H1 (cell line): ENCODE measurements around the gene NR1H2. TPM values are rescaled to one million over a fixed set of nuclear protein-coding genes. Genes with fewer than 3 reads are reported as not detected.

Source experiments
- CTCF ChIA-PET: fragments of 300-600 bp; sonication (Branson Sonifier 250); formaldehyde crosslinking; loops from one replicate; lab custom pipeline; 2021; ENCODE audit not compliant: partially characterized antibody; lab: Charles Lee
- POLR2A ChIA-PET: fragments of 300-600 bp; sonication (Branson Sonifier 250); formaldehyde crosslinking; loops from one replicate; lab custom pipeline; 2021; ENCODE audit warnings: inconsistent platforms; ENCODE audit not compliant: partially characterized antibody; lab: Charles Lee
- DNase-seq, 2 experiments: peaks; one replicate each; pipeline versions ENCODE4 v3.0.0 to v3.0.0-alpha.2; 2010 to 2022; ENCODE audit warnings: low spot score in 2 of 2, low read depth in 1 of 2, mixed read lengths in 1 of 2
- FAIRE-seq: peaks from 2 replicates; lab custom pipeline; 2011; peaks lifted over from hg19 to GRCh38; lab: Jason Lieb, UNC
- H2AFZ ChIP-seq: 2 replicates; pipeline ENCODE4 v1.8.1; 2012; ENCODE audit warnings: low read length, inconsistent platforms
- H2AK5ac ChIP-seq: 2 replicates; pipeline ENCODE4 v1.6.1; 2013; ENCODE audit warnings: low read depth, low read length
- H2BK120ac ChIP-seq: replicated peaks from 2 replicates; pipeline ENCODE3; 2013; ENCODE audit warnings: low read depth, low read length, inconsistent platforms
- H2BK12ac ChIP-seq: 2 replicates; pipeline ENCODE4 v1.6.1; 2013; ENCODE audit warnings: low read depth, low read length
- H2BK15ac ChIP-seq: 2 replicates; pipeline ENCODE4 v1.6.1; 2013; ENCODE audit warnings: low read length
- H2BK20ac ChIP-seq: 2 replicates; pipeline ENCODE4 v1.6.1; 2013; ENCODE audit warnings: low read length
- H2BK5ac ChIP-seq: 2 replicates; pipeline ENCODE4 v1.6.1; 2013; ENCODE audit warnings: low read depth, low read length
- H3K14ac ChIP-seq: 2 replicates; pipeline ENCODE4 v1.6.1; 2013; ENCODE audit warnings: inconsistent platforms; ENCODE audit not compliant: insufficient read length
- H3K18ac ChIP-seq: 2 replicates; pipeline ENCODE4 v1.6.1; 2013; ENCODE audit warnings: low read length; ENCODE audit errors: extremely low read depth
- H3K23ac ChIP-seq: 2 replicates; pipeline ENCODE4 v1.6.1; 2013; ENCODE audit warnings: inconsistent platforms; ENCODE audit not compliant: insufficient read length
- H3K23me2 ChIP-seq: 2 replicates; pipeline ENCODE4 v1.6.1; 2013; ENCODE audit warnings: low read depth, low read length
- H3K27ac ChIP-seq: 2 replicates; pipeline ENCODE4 v1.6.1; 2011; ENCODE audit warnings: low read depth, low read length, inconsistent platforms
- H3K27me3 ChIP-seq, 4 experiments: replicated peaks in 1 of 4; 1 replicate in 1 of 4; 2 replicates in 3 of 4; pipeline versions ENCODE4 v1.6.1 to v1.8.1; 2011 to 2013; ENCODE audit warnings: low read length in 3 of 4, mild to moderate bottlenecking in 3 of 4, inconsistent platforms in 2 of 4, mixed read lengths in 2 of 4, moderate library complexity in 1 of 4; ENCODE audit not compliant: control insufficient read depth in 3 of 4, insufficient read depth in 3 of 4; ENCODE audit errors: extremely low read depth in 1 of 4
- H3K36me3 ChIP-seq, 4 experiments: 2 replicates each; pipeline versions ENCODE4 v1.6.1 to v1.8.1; 2011 to 2013; ENCODE audit warnings: mild to moderate bottlenecking in 4 of 4, low read length in 3 of 4, moderate library complexity in 2 of 4, control low read depth in 1 of 4, inconsistent platforms in 1 of 4; ENCODE audit not compliant: insufficient read depth in 4 of 4, control insufficient read depth in 2 of 4
- H3K4ac ChIP-seq: replicated peaks from 2 replicates; pipeline ENCODE3; 2013; ENCODE audit warnings: low read length, low read depth, mixed read lengths, inconsistent platforms; ENCODE audit not compliant: insufficient read length
- H3K4me1 ChIP-seq, 4 experiments: replicated peaks in 1 of 4; 1 replicate in 1 of 4; 2 replicates in 3 of 4; pipeline versions ENCODE4 v1.6.1 to v1.8.1; 2011 to 2013; ENCODE audit warnings: low read length in 3 of 4, inconsistent platforms in 2 of 4, mixed read lengths in 1 of 4; ENCODE audit not compliant: insufficient read depth in 4 of 4, control insufficient read depth in 3 of 4
- H3K4me2 ChIP-seq, 2 experiments: 2 replicates each; pipeline versions ENCODE4 v1.6.1 to v1.8.1; 2011 to 2013; ENCODE audit warnings: low read depth in 2 of 2, low read length in 2 of 2, control low read depth in 1 of 2, inconsistent platforms in 1 of 2, mild to moderate bottlenecking in 1 of 2; ENCODE audit not compliant: insufficient read depth in 1 of 2
- H3K4me3 ChIP-seq, 4 experiments: fragments of 200-600, 300-600 bp in 1 of 4; sonication (generic), shearing (Covaris generic), sonication (Bioruptor Twin) in 1 of 4; 2 replicates each; pipeline versions ENCODE4 v1.5.1 to v1.8.1; 2011 to 2016; ENCODE audit warnings: low read length in 4 of 4, low read depth in 3 of 4, control low read depth in 2 of 4, inconsistent platforms in 2 of 4, mild to moderate bottlenecking in 2 of 4, mixed read lengths in 1 of 4, moderate library complexity in 1 of 4; ENCODE audit not compliant: insufficient read depth in 2 of 4; ENCODE audit errors: extremely low read depth in 1 of 4
- H3K56ac ChIP-seq: replicated peaks from 2 replicates; pipeline ENCODE3; 2013; ENCODE audit warnings: low read depth, mild to moderate bottlenecking, mixed read lengths, low read length, inconsistent platforms; ENCODE audit not compliant: insufficient read length
- H3K79me1 ChIP-seq: 2 replicates; pipeline ENCODE4 v1.6.1; 2013; ENCODE audit warnings: low read depth, low read length, control low read depth
- H3K79me2 ChIP-seq, 2 experiments: 2 replicates each; pipeline versions ENCODE4 v1.6.1 to v1.8.1; 2012 to 2013; ENCODE audit warnings: low read length in 2 of 2, mild to moderate bottlenecking in 2 of 2, inconsistent platforms in 1 of 2; ENCODE audit not compliant: insufficient read depth in 2 of 2, control insufficient read depth in 1 of 2
- H3K9ac ChIP-seq, 4 experiments: replicated peaks in 1 of 4; 1 replicate in 1 of 4; 2 replicates in 3 of 4; pipeline versions ENCODE4 v1.6.1 to v1.8.1; 2011 to 2013; ENCODE audit warnings: low read depth in 3 of 4, low read length in 3 of 4, control low read depth in 2 of 4, mild to moderate bottlenecking in 2 of 4, moderate library complexity in 2 of 4, inconsistent platforms in 1 of 4; ENCODE audit errors: extremely low read depth in 1 of 4
- H3K9me3 ChIP-seq, 2 experiments: 2 replicates each; pipeline versions ENCODE4 v1.6.1 to v1.8.1; 2012 to 2013; ENCODE audit warnings: mild to moderate bottlenecking in 2 of 2, moderate library complexity in 2 of 2, control low read depth in 1 of 2, inconsistent platforms in 1 of 2, low read depth in 1 of 2, low read length in 1 of 2, mixed read lengths in 1 of 2; ENCODE audit not compliant: insufficient read depth in 2 of 2
- H4K20me1 ChIP-seq, 2 experiments: replicated peaks in 1 of 2; 2 replicates each; pipeline versions ENCODE3 to v1.8.1; 2011 to 2013; ENCODE audit warnings: inconsistent platforms in 2 of 2, low read length in 2 of 2, mild to moderate bottlenecking in 1 of 2; ENCODE audit not compliant: insufficient read depth in 2 of 2, control insufficient read depth in 1 of 2
- H4K5ac ChIP-seq: 2 replicates; pipeline ENCODE4 v1.6.1; 2013; ENCODE audit warnings: low read length, low read depth, mixed read lengths, inconsistent platforms; ENCODE audit not compliant: insufficient read length
- H4K8ac ChIP-seq: 2 replicates; pipeline ENCODE4 v1.8.0; 2013; ENCODE audit warnings: mild to moderate bottlenecking, moderate library complexity, low read length, inconsistent platforms; ENCODE audit not compliant: insufficient read depth; ENCODE audit errors: extremely low read depth
- H4K91ac ChIP-seq: replicated peaks from 2 replicates; pipeline ENCODE3; 2013; ENCODE audit warnings: low read length, mixed read lengths, inconsistent platforms; ENCODE audit not compliant: insufficient read length
- CEBPB ChIP-seq: IDR thresholded peaks from 2 replicates; pipeline ENCODE4 v1.6.1; 2012; ENCODE audit warnings: low read depth, low read length
- SIN3A ChIP-seq, 2 experiments: IDR thresholded peaks in 1 of 2; conservative IDR thresholded peaks in 1 of 2; 2 replicates each; pipeline ENCODE4 v1.6.1; 2011 to 2012; ENCODE audit warnings: low read length in 2 of 2, improper control_type of control experiment in 1 of 2, low read depth in 1 of 2, mild to moderate bottlenecking in 1 of 2
- SIRT6 ChIP-seq: IDR thresholded peaks from one replicate; pipeline ENCODE4 v1.7.1; 2012; ENCODE audit warnings: low read length, inconsistent platforms
- SRF ChIP-seq: IDR thresholded peaks from 2 replicates; pipeline ENCODE4 v1.6.1; 2011; ENCODE audit warnings: mild to moderate bottlenecking, low read depth, low read length, moderate library complexity
- ZNF274 ChIP-seq: IDR thresholded peaks from 2 replicates; pipeline ENCODE4 v1.7.0; 2012; ENCODE audit warnings: low read length, borderline replicate concordance; ENCODE audit errors: extremely low read depth
- WGBS, 2 experiments: shearing (Covaris generic) in 1 of 2; methylation state at CpG; one replicate each; pipeline versions ENCODE4 v1.1.6 to v1.1.7; 2013 to 2015; ENCODE audit warnings: low lambda C conversion rate in 2 of 2, mixed read lengths in 2 of 2, inconsistent platforms in 1 of 2, low coverage in 1 of 2, missing lambda C conversion rate in 1 of 2; ENCODE audit not compliant: insufficient replicate concordance in 2 of 2, insufficient coverage in 1 of 2, insufficient read length in 1 of 2; ENCODE audit errors: extremely low coverage in 1 of 2, missing lambda C conversion rate in 1 of 2; 5-methylcytosine and 5-hydroxymethylcytosine counted together
- polyA plus RNA-seq, 7 experiments: library from polyadenylated mRNA; depleted of rRNA in 3 of 7; stranded (reverse) in 5 of 7; unstranded in 2 of 7; fragments of >200 nt in 5 of 7; fragments of 200-250 nt in 2 of 7; gene quantifications; 1 replicate in 5 of 7; 2 replicates in 1 of 7; 4 replicates in 1 of 7; pipeline versions ENCODE4 v1.2.1 to v1.2.3, GENCODE V29; 2011 to 2013; ENCODE audit warnings: missing spikeins in 2 of 7, mixed read lengths in 2 of 7
- total RNA-seq: library from RNA; stranded (reverse); fragmentation: NEBNext Ultra II Directional; extraction: Animal tissue kit (Norgen Biotek cat#: 25700); gene quantifications from 2 replicates; pipeline ENCODE4 v1.2.1, GENCODE V29; 2021
- TF ChIP-seq, protein P1 (sequence below): IDR thresholded peaks from 2 replicates; pipeline ENCODE4 v1.6.1; 2011; ENCODE audit warnings: low read length, improper control_type of control experiment

The NR1H2 gene
- total and polyA plus RNA-seq, 2 of the 8 experiments (the other 6 are each of a cell fraction or from before 2014, with no cell fraction given) = 40.3 to 47.5 TPM

GRCh38 chr19:50418176-50419021 is 42.1 kb downstream of the NR1H2 start, which contains the start of gene SPIB:
Gene SPIB (plus strand): TSS chr19:50418938. CDS start chr19:50418963, 25 bp downstream.
- ChIA-PET POLR2A (interaction anchor here (0.6 to 2.8 kb wide), 13 partner anchors 10 to 102 kb away, joined by 3 to 16 read pairs (median 4); partner anchors contain the start of genes MYBPC2 and NR1H2), CTCF (interaction anchor here (0.6 to 1.1 kb wide), 4 partner anchors 9 to 371 kb away, joined by 3 to 5 read pairs (median 4); no protein-coding TSS in a partner anchor)
- peak within 1 kb of the TSS; percentile 14; the same call in 1 of the 2 replicates for H4K8ac ChIP-seq

More at GRCh38 chr19:50418176-50419021, 42.1 kb downstream of the NR1H2 start, which contains the start of gene SPIB:
- Histone ChIP-seq H3K18ac (peak within 1 kb of the TSS; percentile 60), H3K79me1 (peaks cover 2% of the 10 kb centered on the region; the same call in 1 of the 2 replicates), H3K79me2 (no peaks in the 10 kb centered on the region), H4K20me1 (peaks cover 0 to 8% of the 10 kb centered on the region in 2 experiments), H3K4ac (peak within 1 kb of the TSS; percentile 7), H2BK120ac (no peak within 1 kb of the TSS), H3K23ac (no peak within 1 kb of the TSS), H3K27me3 (peaks cover 0 to 2% (median 0%) of the 10 kb centered on the region in 4 experiments; a peak in 1 of 7 replicates), H3K56ac (no peak within 1 kb of the TSS), H3K4me2 (peak within 1 kb of the TSS; percentile 93 to 95), H4K91ac (peak within 1 kb of the TSS; percentile 75), H3K27ac (no peak within 1 kb of the TSS), H3K23me2 (peaks cover 12% of the 10 kb centered on the region; the same call in 1 of the 2 replicates), H3K14ac (no peak within 1 kb of the TSS), H2BK5ac (peak within 1 kb of the TSS; percentile 91; the same call in 1 of the 2 replicates), H3K4me1 (peaks cover 0 to 20% (median 12%) of the 10 kb centered on the region in 4 experiments; a peak in 6 of 7 replicates), H3K4me3 (peak within 1 kb of the TSS; percentile 39 to 67 (median 52)), H2BK12ac (peak within 1 kb of the TSS; percentile 92; the same call in 1 of the 2 replicates), H2BK15ac (peak within 1 kb of the TSS; percentile 61; the same call in 1 of the 2 replicates), H2BK20ac (peak within 1 kb of the TSS; percentile 86; the same call in 1 of the 2 replicates), H4K5ac (no peak within 1 kb of the TSS), H3K9ac (peak within 1 kb of the TSS in 3 of 4 experiments; percentile 3 to 13 (median 13); a peak in 3 of 7 replicates), H3K9me3 (no peaks in the 10 kb centered on the region), H2AK5ac (no peak within 1 kb of the TSS), H3K36me3 (peaks cover 0 to 5% (median 0%) of the 10 kb centered on the region in 4 experiments; a peak in 1 of 8 replicates), H2AFZ (peak within 1 kb of the TSS; percentile 55; the same call in 1 of the 2 replicates)
- DNase-seq (no peak), FAIRE-seq (no peak)
- WGBS, 2 experiments = 23% methylated on average over 23 of the region's 34 CpGs; no CpG with 5 or more reads in 1 of the 2 experiments
- no peak for TF ChIP-seq SIRT6
- no peak for TF ChIP-seq SIN3A (conservative IDR thresholded peaks at IDR 0.05 in 1 of 2, IDR thresholded peaks at IDR 0.05 in 1 of 2; ENCODE audit: low read depth in 1 of 2, low read length in 2 of 2)
- TF ChIP-seq, protein P1, sequence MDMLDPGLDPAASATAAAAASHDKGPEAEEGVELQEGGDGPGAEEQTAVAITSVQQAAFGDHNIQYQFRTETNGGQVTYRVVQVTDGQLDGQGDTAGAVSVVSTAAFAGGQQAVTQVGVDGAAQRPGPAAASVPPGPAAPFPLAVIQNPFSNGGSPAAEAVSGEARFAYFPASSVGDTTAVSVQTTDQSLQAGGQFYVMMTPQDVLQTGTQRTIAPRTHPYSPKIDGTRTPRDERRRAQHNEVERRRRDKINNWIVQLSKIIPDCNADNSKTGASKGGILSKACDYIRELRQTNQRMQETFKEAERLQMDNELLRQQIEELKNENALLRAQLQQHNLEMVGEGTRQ = 0 out of 2 replicates have a peak, but pooled peaks have one; percentile 7
- TF ChIP-seq CEBPB = peak; percentile 88
- TF ChIP-seq SRF = no peak
- no peak for TF ChIP-seq ZNF274
